ENCODE results near the gene THSD1. TPM values are rescaled to one million over a fixed set of nuclear protein-coding genes. Genes with fewer than 3 reads are reported as not detected.

The THSD1 gene
- total and polyA plus RNA-seq, 4 donors = 0.74 to 2.8 (median 1.4) TPM

DNA sequence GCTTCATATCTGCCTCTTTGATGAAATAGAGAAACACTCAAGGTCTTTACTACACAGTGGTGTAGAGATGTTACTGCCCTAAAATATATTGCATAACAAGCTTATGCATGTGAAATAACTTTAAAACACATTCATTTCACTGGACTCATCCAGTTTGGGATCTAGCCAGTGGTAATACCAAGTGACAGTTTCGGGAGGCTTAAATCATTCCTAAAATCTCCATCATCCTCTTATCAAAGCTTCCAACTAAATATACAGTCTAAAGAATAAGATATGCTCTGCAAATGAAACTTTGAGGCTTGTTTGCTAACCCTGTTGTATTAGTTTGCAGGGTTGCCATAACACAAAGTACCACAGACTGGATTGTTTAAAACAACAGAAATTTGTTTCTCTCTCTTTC, 52.8 kb downstream of the THSD1 start:
- H3K4me3 ChIP-seq (ENCODE audit: low read depth in 1 of 3, low read length in 3 of 3) = no peak overlapping the region
- no peaks in the 10 kb centered on the region for H3K4me1 ChIP-seq (ENCODE audit: control insufficient read depth in 4 of 4, insufficient read depth in 4 of 4, low read length in 3 of 4)
- H3K36me3 ChIP-seq (ENCODE audit: control insufficient read depth in 4 of 4, insufficient read depth in 3 of 4, low read depth in 1 of 4, low read length in 3 of 4) = no peaks in the 10 kb centered on the region
- H3K27ac ChIP-seq (ENCODE audit: low read depth in 1 of 2, low read length in 2 of 2) = no peak overlapping the region
- DNase-seq (ENCODE audit: low spot score) = no peak
- H3K9me3 ChIP-seq (ENCODE audit: control insufficient read depth in 4 of 4, low read length in 3 of 4) = no peaks in the 10 kb centered on the region
- TF ChIP-seq RAD21 (IDR thresholded peaks at IDR 0.05) (no peak), HNF4G (IDR thresholded peaks at IDR 0.05) (no peak), RXRA (IDR thresholded peaks at IDR 0.05) (no peak), FOXA1 (IDR thresholded peaks at IDR 0.05) (no peak), YY1 (IDR thresholded peaks at IDR 0.05) (no peak), JUND (IDR thresholded peaks at IDR 0.05) (no peak), HNF4A (conservative IDR thresholded peaks at IDR 0.05) (no peak), GABPA (IDR thresholded peaks at IDR 0.05 in 1 of 2, conservative IDR thresholded peaks at IDR 0.05 in 1 of 2) (no peak), FOXA2 (IDR thresholded peaks at IDR 0.05) (no peak)
- TF ChIP-seq, protein P1, sequence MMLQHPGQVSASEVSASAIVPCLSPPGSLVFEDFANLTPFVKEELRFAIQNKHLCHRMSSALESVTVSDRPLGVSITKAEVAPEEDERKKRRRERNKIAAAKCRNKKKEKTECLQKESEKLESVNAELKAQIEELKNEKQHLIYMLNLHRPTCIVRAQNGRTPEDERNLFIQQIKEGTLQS (IDR thresholded peaks at IDR 0.05) = no peak
- TF ChIP-seq, protein P2, sequence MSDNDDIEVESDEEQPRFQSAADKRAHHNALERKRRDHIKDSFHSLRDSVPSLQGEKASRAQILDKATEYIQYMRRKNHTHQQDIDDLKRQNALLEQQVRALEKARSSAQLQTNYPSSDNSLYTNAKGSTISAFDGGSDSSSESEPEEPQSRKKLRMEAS (IDR thresholded peaks at IDR 0.05) = no peak
- H3K27me3 ChIP-seq (ENCODE audit: control insufficient read depth in 4 of 4, insufficient read depth in 4 of 4, low read length in 3 of 4) = no peaks in the 10 kb centered on the region
- H3K9ac ChIP-seq (ENCODE audit: low read depth in 1 of 2, low read length in 2 of 2) = no peak overlapping the region
- 91% methylated on average over 1 of the region's 1 CpG for WGBS

DNA sequence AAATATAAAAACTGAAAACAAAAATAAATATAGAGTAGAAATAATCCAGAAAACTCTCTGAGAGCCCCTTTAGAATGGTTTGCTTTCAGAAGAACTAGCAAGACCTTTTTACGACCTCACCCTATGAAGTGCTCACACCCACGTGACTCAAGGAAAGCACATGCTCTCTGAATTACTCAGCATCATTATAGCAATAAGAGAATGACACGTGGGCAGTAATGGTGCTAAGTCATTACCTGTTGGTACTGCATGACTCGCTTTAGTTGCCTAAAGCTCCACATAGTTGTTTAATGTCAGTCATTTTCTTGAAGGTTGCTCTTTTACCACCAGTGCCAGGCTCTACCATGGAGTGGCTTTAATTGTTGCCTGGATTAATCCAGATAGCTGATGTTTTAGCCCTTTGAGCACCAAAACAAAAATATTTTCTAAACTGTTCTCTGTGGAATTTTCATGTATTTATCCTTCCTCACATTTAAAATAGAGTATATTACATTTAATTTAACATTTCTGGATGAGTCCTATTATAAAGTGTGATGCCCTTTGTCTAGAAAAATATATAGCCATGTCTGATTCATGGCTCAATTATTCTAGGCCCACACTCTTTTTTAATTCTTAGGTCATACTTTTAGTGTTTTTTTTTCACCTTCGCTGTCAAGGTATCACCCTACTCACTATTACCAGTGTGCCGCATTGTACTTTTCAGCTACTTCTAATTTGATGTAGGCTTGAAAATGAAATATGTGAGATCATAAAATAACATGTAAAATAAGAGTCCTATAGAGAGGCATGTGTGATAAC, 56.8 kb downstream of the THSD1 start:
- DNase-seq (ENCODE audit: low spot score) = no peak
- no peaks in the 10 kb centered on the region for H3K36me3 ChIP-seq (ENCODE audit: control insufficient read depth in 4 of 4, insufficient read depth in 3 of 4, low read depth in 1 of 4, low read length in 3 of 4)
- no peaks in the 10 kb centered on the region for H3K4me1 ChIP-seq (ENCODE audit: control insufficient read depth in 4 of 4, insufficient read depth in 4 of 4, low read length in 3 of 4)
- H3K27ac ChIP-seq (ENCODE audit: low read depth in 1 of 2, low read length in 2 of 2) = no peak overlapping the region
- WGBS = 84% methylated on average over 6 of the region's 6 CpGs
- no peaks in the 10 kb centered on the region for H3K9me3 ChIP-seq (ENCODE audit: control insufficient read depth in 4 of 4, low read length in 3 of 4)
- no peak overlapping the region for H3K9ac ChIP-seq (ENCODE audit: low read depth in 1 of 2, low read length in 2 of 2)
- TF ChIP-seq NR2F2 (IDR thresholded peaks at IDR 0.05) = no peak
- TF ChIP-seq, protein P2 (IDR thresholded peaks at IDR 0.05) = no peak
- H3K4me3 ChIP-seq (ENCODE audit: low read depth in 1 of 3, low read length in 3 of 3) = no peak overlapping the region
- H3K27me3 ChIP-seq (ENCODE audit: control insufficient read depth in 4 of 4, insufficient read depth in 4 of 4, low read length in 3 of 4) = no peaks in the 10 kb centered on the region

DNA sequence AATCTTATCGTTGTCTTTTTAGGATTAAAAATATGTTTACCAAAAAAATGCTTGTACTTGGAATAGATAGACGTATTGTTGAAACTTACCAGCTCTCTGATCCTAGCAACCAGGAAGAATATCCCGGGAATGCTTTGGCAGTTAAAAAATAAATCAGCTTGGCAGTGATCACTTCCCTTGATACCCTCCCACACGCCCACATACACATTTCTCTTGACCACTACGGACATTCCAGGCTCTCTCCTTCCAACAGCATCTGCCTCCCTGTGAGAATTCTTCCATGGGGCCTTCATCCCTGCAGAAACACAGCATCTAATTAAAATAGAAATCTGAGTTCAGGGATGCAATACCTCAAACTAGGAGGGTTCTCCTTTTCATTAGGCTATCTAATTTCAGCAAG, 57.9 kb downstream of the THSD1 start:
- Histone ChIP-seq H3K9me3 (ENCODE audit: control insufficient read depth in 4 of 4, low read length in 3 of 4) (no peaks in the 10 kb centered on the region), H3K4me1 (ENCODE audit: control insufficient read depth in 4 of 4, insufficient read depth in 4 of 4, low read length in 3 of 4) (no peaks in the 10 kb centered on the region), H3K4me3 (ENCODE audit: low read depth in 1 of 3, low read length in 3 of 3) (no peak overlapping the region), H3K27me3 (ENCODE audit: control insufficient read depth in 4 of 4, insufficient read depth in 4 of 4, low read length in 3 of 4) (no peaks in the 10 kb centered on the region), H3K36me3 (ENCODE audit: control insufficient read depth in 4 of 4, insufficient read depth in 3 of 4, low read depth in 1 of 4, low read length in 3 of 4) (no peaks in the 10 kb centered on the region), H3K9ac (ENCODE audit: low read depth in 1 of 2, low read length in 2 of 2) (no peak overlapping the region), H3K27ac (ENCODE audit: low read depth in 1 of 2, low read length in 2 of 2) (no peak overlapping the region)
- TF ChIP-seq EGR1 (IDR thresholded peaks at IDR 0.05; ENCODE audit: low read depth in 2 of 2) (no peak), RAD21 (IDR thresholded peaks at IDR 0.05) (no peak), HNF4G (IDR thresholded peaks at IDR 0.05) (no peak), FOXA2 (IDR thresholded peaks at IDR 0.05) (no peak), TAF1 (conservative IDR thresholded peaks at IDR 0.05) (no peak), JUND (IDR thresholded peaks at IDR 0.05) (no peak), HNF4A (conservative IDR thresholded peaks at IDR 0.05) (no peak)
- TF ChIP-seq, protein P1 (IDR thresholded peaks at IDR 0.05) = no peak
- TF ChIP-seq, protein P3, sequence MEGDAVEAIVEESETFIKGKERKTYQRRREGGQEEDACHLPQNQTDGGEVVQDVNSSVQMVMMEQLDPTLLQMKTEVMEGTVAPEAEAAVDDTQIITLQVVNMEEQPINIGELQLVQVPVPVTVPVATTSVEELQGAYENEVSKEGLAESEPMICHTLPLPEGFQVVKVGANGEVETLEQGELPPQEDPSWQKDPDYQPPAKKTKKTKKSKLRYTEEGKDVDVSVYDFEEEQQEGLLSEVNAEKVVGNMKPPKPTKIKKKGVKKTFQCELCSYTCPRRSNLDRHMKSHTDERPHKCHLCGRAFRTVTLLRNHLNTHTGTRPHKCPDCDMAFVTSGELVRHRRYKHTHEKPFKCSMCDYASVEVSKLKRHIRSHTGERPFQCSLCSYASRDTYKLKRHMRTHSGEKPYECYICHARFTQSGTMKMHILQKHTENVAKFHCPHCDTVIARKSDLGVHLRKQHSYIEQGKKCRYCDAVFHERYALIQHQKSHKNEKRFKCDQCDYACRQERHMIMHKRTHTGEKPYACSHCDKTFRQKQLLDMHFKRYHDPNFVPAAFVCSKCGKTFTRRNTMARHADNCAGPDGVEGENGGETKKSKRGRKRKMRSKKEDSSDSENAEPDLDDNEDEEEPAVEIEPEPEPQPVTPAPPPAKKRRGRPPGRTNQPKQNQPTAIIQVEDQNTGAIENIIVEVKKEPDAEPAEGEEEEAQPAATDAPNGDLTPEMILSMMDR (IDR thresholded peaks at IDR 0.05; ENCODE audit: low read depth, low read length, missing input control) = no peak
- TF ChIP-seq, protein P4, sequence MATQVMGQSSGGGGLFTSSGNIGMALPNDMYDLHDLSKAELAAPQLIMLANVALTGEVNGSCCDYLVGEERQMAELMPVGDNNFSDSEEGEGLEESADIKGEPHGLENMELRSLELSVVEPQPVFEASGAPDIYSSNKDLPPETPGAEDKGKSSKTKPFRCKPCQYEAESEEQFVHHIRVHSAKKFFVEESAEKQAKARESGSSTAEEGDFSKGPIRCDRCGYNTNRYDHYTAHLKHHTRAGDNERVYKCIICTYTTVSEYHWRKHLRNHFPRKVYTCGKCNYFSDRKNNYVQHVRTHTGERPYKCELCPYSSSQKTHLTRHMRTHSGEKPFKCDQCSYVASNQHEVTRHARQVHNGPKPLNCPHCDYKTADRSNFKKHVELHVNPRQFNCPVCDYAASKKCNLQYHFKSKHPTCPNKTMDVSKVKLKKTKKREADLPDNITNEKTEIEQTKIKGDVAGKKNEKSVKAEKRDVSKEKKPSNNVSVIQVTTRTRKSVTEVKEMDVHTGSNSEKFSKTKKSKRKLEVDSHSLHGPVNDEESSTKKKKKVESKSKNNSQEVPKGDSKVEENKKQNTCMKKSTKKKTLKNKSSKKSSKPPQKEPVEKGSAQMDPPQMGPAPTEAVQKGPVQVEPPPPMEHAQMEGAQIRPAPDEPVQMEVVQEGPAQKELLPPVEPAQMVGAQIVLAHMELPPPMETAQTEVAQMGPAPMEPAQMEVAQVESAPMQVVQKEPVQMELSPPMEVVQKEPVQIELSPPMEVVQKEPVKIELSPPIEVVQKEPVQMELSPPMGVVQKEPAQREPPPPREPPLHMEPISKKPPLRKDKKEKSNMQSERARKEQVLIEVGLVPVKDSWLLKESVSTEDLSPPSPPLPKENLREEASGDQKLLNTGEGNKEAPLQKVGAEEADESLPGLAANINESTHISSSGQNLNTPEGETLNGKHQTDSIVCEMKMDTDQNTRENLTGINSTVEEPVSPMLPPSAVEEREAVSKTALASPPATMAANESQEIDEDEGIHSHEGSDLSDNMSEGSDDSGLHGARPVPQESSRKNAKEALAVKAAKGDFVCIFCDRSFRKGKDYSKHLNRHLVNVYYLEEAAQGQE (IDR thresholded peaks at IDR 0.05) = no peak
- TF ChIP-seq, protein P2 (IDR thresholded peaks at IDR 0.05) = no peak
- DNase-seq (ENCODE audit: low spot score) = no peak
- WGBS = 65% methylated on average over 5 of the region's 5 CpGs

Measured in liver (tissue), 9 donors.